ENCODE data around the gene SLC2A1. TPM values are rescaled to one million over a fixed set of nuclear protein-coding genes. Genes with fewer than 3 reads are reported as not detected.

Gene SLC2A1
- total and polyA plus RNA-seq, 9 of the 15 experiments (the other 6 are each of a cell fraction or from before 2014, with no cell fraction given) = 12.6 to 153 (median 48.0) TPM

- TF ChIP-seq FIP1L1 (IDR thresholded peaks at IDR 0.05; ENCODE audit: low read depth, low read length, poor library complexity, severe bottlenecking) (peak; percentile 88), ZNF592 (IDR thresholded peaks at IDR 0.05) (peak; percentile 66; the same call in 1 of the 2 replicates), ZC3H8 (IDR thresholded peaks at IDR 0.05) (no peak), MLX (CRISPR knock-in tag; conservative IDR thresholded peaks at IDR 0.05) (no peak), HEY1 (CRISPR knock-in tag; IDR thresholded peaks at IDR 0.05; ENCODE audit: borderline replicate concordance) (no peak), SETDB1 (IDR thresholded peaks at IDR 0.05; ENCODE audit: low read length) (no peak), SRSF1 (IDR thresholded peaks at IDR 0.05; ENCODE audit: low read depth, low read length) (peak; percentile 88; the same call in 1 of the 2 replicates), PCBP1 (IDR thresholded peaks at IDR 0.05; ENCODE audit: low read depth, low read length, poor library complexity, severe bottlenecking) (peak; percentile 98), THAP7 (CRISPR knock-in tag; IDR thresholded peaks at IDR 0.05) (0 out of 2 replicates have a peak, but pooled peaks have one; percentile 21), ZNF75A (CRISPR knock-in tag; IDR thresholded peaks at IDR 0.05) (peak; percentile 18; the same call in 1 of the 2 replicates), RBM39 (optimal IDR thresholded peaks at IDR 0.05; ENCODE audit: low read depth, low read length) (peak; percentile 81), FOXM1 (IDR thresholded peaks at IDR 0.05; ENCODE audit: low read depth) (no peak), FOXM1 (CRISPR knock-in tag; IDR thresholded peaks at IDR 0.05; ENCODE audit: low read depth) (peak; percentile 55; the same call in 1 of the 2 replicates), PBX2 (CRISPR knock-in tag; IDR thresholded peaks at IDR 0.05; ENCODE audit: low read depth) (no peak), PBX2 (tag; conservative IDR thresholded peaks at IDR 0.05; ENCODE audit: low read depth) (no peak), NR3C1 (CRISPR knock-in tag; IDR thresholded peaks at IDR 0.05) (peak; percentile 31; the same call in 1 of the 2 replicates), ZNF311 (CRISPR knock-in tag; IDR thresholded peaks at IDR 0.05) (no peak)
- TF ChIP-seq, protein P1, sequence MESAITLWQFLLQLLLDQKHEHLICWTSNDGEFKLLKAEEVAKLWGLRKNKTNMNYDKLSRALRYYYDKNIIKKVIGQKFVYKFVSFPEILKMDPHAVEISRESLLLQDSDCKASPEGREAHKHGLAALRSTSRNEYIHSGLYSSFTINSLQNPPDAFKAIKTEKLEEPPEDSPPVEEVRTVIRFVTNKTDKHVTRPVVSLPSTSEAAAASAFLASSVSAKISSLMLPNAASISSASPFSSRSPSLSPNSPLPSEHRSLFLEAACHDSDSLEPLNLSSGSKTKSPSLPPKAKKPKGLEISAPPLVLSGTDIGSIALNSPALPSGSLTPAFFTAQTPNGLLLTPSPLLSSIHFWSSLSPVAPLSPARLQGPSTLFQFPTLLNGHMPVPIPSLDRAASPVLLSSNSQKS (CRISPR knock-in tag; IDR thresholded peaks at IDR 0.05) = 0 out of 2 replicates have a peak, but pooled peaks have one; percentile 56
Measured at GRCh38 chr1:42924082-42924850, 34.4 kb downstream of the SLC2A1 start (continued).
